ENCODE measurements around the gene BACE1-AS. TPM values are rescaled to one million over a fixed set of nuclear protein-coding genes. Genes with fewer than 3 reads are reported as not detected.
"Not testable (repeated sequence)": the region's sequence is repeated elsewhere in the genome, so short reads cannot be mapped to it uniquely, and the experiment has no call there.

BACE1-AS gene
- total RNA-seq, 3 donors from 2014 or later (not counting 1 experiment from before 2014, with no cell fraction given): 2.1 to 4.1 (median 2.4) TPM

DNA sequence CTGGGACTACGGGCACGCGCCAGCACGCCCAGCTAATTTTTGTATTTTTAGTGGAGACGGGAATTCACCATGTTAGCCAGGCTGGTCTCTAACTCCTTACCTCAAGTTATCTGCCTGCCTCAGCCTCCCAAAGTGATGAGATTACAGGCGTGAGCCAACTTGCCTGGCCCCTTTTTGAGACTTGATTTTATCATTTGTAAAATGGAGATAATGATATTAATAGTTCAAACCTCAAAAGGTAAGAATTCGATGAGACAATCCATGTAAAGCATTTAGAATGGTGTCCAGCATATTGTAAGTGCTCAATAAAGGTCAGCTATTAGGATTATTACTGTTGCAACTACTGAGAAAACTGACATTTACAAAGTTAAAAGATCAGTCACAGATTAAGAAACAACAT lies 27.6 kb downstream of the BACE1-AS start:
- 97% methylated on average over 7 of the region's 7 CpGs for WGBS (ENCODE audit: insufficient coverage)
- Histone ChIP-seq H3K9me3 (ENCODE audit: control insufficient read depth, insufficient read depth, low read length) (no peaks in the 10 kb centered on the region), H3K4me1 (ENCODE audit: control insufficient read depth, insufficient read depth, low read length) (peaks cover 16% of the 10 kb centered on the region), H3K27ac (ENCODE audit: low read length) (no peak overlapping the region), H3K4me3 (ENCODE audit: low read length) (no peak overlapping the region), H3K27me3 (ENCODE audit: control insufficient read depth, insufficient read depth, low read length) (peaks cover 13% of the 10 kb centered on the region), H3K36me3 (ENCODE audit: control insufficient read depth, insufficient read depth, low read length) (no peaks in the 10 kb centered on the region)
- no peaks in the 10 kb centered on the region for H3K36me3 Mint-ChIP-seq
- peaks cover 0 to 6% of the 10 kb centered on the region in 2 donors for H3K4me1 Mint-ChIP-seq
- intact Hi-C loops (cut with micrococcal nuclease): no loop called here
- no peak for ATAC-seq
- no peak for TF ChIP-seq CTCF (IDR thresholded peaks at IDR 0.05)
- no peak for DNase-seq
- H3K27me3 Mint-ChIP-seq (ENCODE audit: low read depth in 2 of 2): peaks cover 22 to 32% of the 10 kb centered on the region in 2 donors
- H3K9me3 Mint-ChIP-seq: no peaks in the 10 kb centered on the region
- H3K27ac Mint-ChIP-seq: no peak overlapping the region
- no peak overlapping the region for H3K4me3 Mint-ChIP-seq

DNA sequence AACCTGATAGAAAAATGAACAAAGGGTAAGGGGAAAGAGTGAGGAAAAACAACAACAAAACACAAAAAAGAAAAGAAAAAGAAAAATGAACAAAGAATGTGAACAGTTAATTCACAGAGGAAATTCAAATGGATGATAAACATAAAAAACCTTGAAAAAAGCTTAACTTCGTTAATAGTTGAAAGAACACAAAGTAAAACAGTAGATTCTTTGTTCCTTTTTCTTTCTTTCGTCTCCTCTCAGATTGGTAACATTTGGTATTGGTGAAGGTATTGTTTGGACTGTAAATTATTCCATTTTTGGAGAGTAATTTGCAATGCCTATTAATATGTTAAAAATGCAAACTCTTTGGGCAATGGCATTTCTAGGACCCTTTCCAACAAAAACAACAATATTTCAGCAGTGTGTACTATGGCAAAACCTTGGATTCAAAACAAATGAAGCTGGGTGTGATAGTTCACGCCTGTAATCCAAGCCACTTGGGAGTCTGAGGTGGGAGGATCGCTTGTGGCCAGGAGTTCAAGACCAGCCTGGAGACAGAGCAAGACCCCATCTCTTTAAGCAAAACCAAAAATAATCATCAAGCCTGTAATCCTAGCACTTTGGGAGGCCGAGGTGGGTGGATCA lies 28.2 kb downstream of the BACE1-AS start:
- H3K4me1 Mint-ChIP-seq: peaks cover 0 to 6% of the 10 kb centered on the region in 2 donors
- peaks cover 16 to 26% of the 10 kb centered on the region in 2 donors for H3K27me3 Mint-ChIP-seq (ENCODE audit: low read depth in 2 of 2)
- intact Hi-C loops (cut with micrococcal nuclease): no loop called here
- no peak for TF ChIP-seq CTCF (IDR thresholded peaks at IDR 0.05)
- Histone ChIP-seq H3K27ac (ENCODE audit: low read length) (no peak overlapping the region), H3K27me3 (ENCODE audit: control insufficient read depth, insufficient read depth, low read length) (peaks cover 13% of the 10 kb centered on the region), H3K4me3 (ENCODE audit: low read length) (no peak overlapping the region), H3K4me1 (ENCODE audit: control insufficient read depth, insufficient read depth, low read length) (peaks cover 16% of the 10 kb centered on the region), H3K9me3 (ENCODE audit: control insufficient read depth, insufficient read depth, low read length) (no peaks in the 10 kb centered on the region), H3K36me3 (ENCODE audit: control insufficient read depth, insufficient read depth, low read length) (no peaks in the 10 kb centered on the region)
- no peaks in the 10 kb centered on the region for H3K9me3 Mint-ChIP-seq
- no peaks in the 10 kb centered on the region for H3K36me3 Mint-ChIP-seq
- H3K4me3 Mint-ChIP-seq: no peak overlapping the region
- DNase-seq: no peak
- H3K27ac Mint-ChIP-seq: no peak overlapping the region
- no peak for ATAC-seq
- WGBS (ENCODE audit: insufficient coverage): 89% methylated on average over 3 of the region's 5 CpGs

DNA sequence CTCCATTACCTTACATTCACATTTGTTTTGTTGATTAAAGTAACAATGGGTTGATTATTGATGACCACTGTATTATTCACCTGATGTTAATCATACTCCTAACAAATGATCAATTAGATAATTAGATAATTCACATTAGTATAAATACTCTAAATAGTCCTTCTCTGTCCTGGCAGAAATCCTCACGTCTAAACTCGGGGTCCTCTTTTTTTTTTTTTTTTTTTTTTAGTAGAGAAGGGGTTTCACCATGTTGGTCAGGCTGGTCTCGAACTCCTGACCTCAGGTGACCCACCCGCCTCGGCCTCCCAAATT lies 36.1 kb downstream of the BACE1-AS start:
- not testable (repeated sequence) for H3K27me3 ChIP-seq (ENCODE audit: control insufficient read depth, insufficient read depth, low read length); H3K9me3 ChIP-seq (ENCODE audit: control insufficient read depth, insufficient read depth, low read length); ATAC-seq; H3K27me3 Mint-ChIP-seq (ENCODE audit: low read depth in 2 of 2); H3K4me3 Mint-ChIP-seq; DNase-seq; H3K36me3 Mint-ChIP-seq; H3K9me3 Mint-ChIP-seq; H3K4me1 Mint-ChIP-seq; H3K36me3 ChIP-seq (ENCODE audit: control insufficient read depth, insufficient read depth, low read length)
- intact Hi-C loops (cut with micrococcal nuclease): loop anchor here (5.0 kb wide), 1 partner anchor 95 kb away; the partner anchor contains the start of genes PCSK7 and RNF214
- Histone ChIP-seq H3K4me3 (ENCODE audit: low read length) (peak overlapping the region; percentile 80), H3K4me1 (ENCODE audit: control insufficient read depth, insufficient read depth, low read length) (peaks cover 14% of the 10 kb centered on the region), H3K27ac (ENCODE audit: low read length) (peak overlapping the region; percentile 85)
- peak overlapping the region in 1 of 2 donors; percentile 28 for H3K27ac Mint-ChIP-seq
- WGBS (ENCODE audit: insufficient coverage): 21% methylated on average over 3 of the region's 5 CpGs

DNA sequence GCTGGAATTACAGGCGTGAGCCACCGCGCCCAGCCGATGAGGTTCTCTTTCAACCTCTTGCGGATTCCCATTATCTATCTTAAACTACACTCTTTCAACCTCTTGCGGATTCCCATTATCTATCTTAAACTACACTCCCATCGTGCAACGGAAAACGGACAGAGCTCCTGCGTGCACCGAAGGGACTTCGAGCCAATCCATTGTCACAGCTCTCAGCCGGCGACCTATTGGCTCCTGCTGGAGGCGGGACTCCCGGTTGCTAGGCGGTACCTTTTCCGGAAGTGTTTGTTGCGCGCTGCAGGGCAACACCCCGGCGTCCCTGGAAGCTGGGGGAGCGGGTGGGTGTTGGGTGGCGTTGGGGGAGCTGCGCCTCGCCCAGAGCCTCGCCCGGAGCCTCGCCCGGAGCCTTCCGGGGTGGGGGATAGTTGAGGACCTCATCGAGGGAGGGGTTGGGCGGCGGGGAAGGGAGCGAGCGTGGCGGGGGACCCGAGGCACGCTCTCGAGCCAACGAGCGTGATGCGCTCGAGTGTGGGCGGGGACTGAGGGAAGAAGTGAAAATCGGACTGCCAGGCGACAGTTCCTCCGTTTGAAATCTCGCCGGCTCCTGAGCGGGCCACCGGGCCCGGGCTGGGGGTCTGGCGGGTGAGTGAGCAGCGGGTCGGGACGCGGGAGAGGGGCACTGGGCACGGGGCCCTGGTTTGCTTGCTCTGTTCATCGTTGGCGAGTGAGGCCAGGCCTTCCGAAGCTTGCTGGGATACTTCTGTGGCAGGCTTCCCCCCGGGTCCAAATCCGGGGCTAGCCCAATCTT lies 36.6 kb downstream of the BACE1-AS start, which contains the start of gene CEP164:
CEP164 (plus strand) TSS at position 288 of the 808 bp plus-strand sequence. CDS start 10,733 bp downstream, outside the sequence.
- peak within 1 kb of the TSS in 1 of 2 donors; percentile 28 for H3K27ac Mint-ChIP-seq
- TF ChIP-seq CTCF (IDR thresholded peaks at IDR 0.05): no peak
- Histone ChIP-seq H3K4me1 (ENCODE audit: control insufficient read depth, insufficient read depth, low read length) (peaks cover 14% of the 10 kb centered on the region), H3K36me3 (ENCODE audit: control insufficient read depth, insufficient read depth, low read length) (no peaks in the 10 kb centered on the region), H3K4me3 (ENCODE audit: low read length) (peak within 1 kb of the TSS; percentile 80), H3K9me3 (ENCODE audit: control insufficient read depth, insufficient read depth, low read length) (no peaks in the 10 kb centered on the region), H3K27me3 (ENCODE audit: control insufficient read depth, insufficient read depth, low read length) (no peaks in the 10 kb centered on the region), H3K27ac (ENCODE audit: low read length) (peak within 1 kb of the TSS; percentile 85)
- intact Hi-C loops (cut with micrococcal nuclease): loop anchor here (5.0 kb wide), 1 partner anchor 95 kb away; the partner anchor contains the start of genes PCSK7 and RNF214
- DNase-seq: peak; percentile 90 to 97
- under 1% methylated on average over 64 of the region's 64 CpGs for WGBS (ENCODE audit: insufficient coverage)
- no peaks in the 10 kb centered on the region for H3K27me3 Mint-ChIP-seq (ENCODE audit: low read depth in 2 of 2)
- H3K4me3 Mint-ChIP-seq: peak within 1 kb of the TSS; percentile 53
- H3K4me1 Mint-ChIP-seq: no peaks in the 10 kb centered on the region
- peak; percentile 95 to 97 (median 95) for ATAC-seq
- no peaks in the 10 kb centered on the region for H3K9me3 Mint-ChIP-seq
- no peaks in the 10 kb centered on the region for H3K36me3 Mint-ChIP-seq
